ENCODE measurements around the gene IGSF9B. TPM values are rescaled to one million over a fixed set of nuclear protein-coding genes. Genes with fewer than 3 reads are reported as not detected.
A peak's percentile ranks its signal among the peaks of the same experiment; 100 is the strongest.

Gene IGSF9B
- total and polyA plus RNA-seq, 4 donors: 0.72 to 19.5 (median 4.0) TPM

- no peak for ATAC-seq (ENCODE audit: insufficient read depth, low FRiP score)
- 88 to 93% methylated on average over 8 of the region's 8 CpGs for WGBS, 2 donors
- no peak overlapping the region for H3K27ac ChIP-seq (ENCODE audit: low read depth in 1 of 2, low read length in 1 of 2)
- H3K36me3 ChIP-seq (ENCODE audit: control insufficient read depth in 4 of 4, insufficient read depth in 4 of 4, low read length in 4 of 4): no peaks in the 10 kb centered on the region
- H3K9ac ChIP-seq (ENCODE audit: insufficient read depth in 1 of 2, low read length in 2 of 2): no peak overlapping the region
- TF ChIP-seq CTCF (IDR thresholded peaks at IDR 0.05; ENCODE audit: control extremely low read depth, extremely low read depth): no peak
- DNase-seq: no peak
- no peak overlapping the region for H3K4me3 ChIP-seq
- H3K9me3 ChIP-seq (ENCODE audit: control insufficient read depth in 4 of 4, insufficient read depth in 3 of 4, low read length in 3 of 4): peaks cover 0 to 2% (median 0%) of the 10 kb centered on the region in 4 donors
- no peaks in the 10 kb centered on the region for H3K27me3 ChIP-seq (ENCODE audit: control insufficient read depth in 3 of 3, insufficient read depth in 3 of 3, low read length in 2 of 3)
- peaks cover 0 to 4% (median 0%) of the 10 kb centered on the region in 5 donors for H3K4me1 ChIP-seq (ENCODE audit: control insufficient read depth in 5 of 5, insufficient read depth in 5 of 5, low read length in 5 of 5)
Measured at GRCh38 chr11:133987171-133987570, 30.4 kb upstream of the IGSF9B start.

GRCh38 chr11:133985981-133986944, 29.5 kb upstream of the IGSF9B start:
- ATAC-seq (ENCODE audit: insufficient read depth, low FRiP score): no peak
- Histone ChIP-seq H3K27ac (ENCODE audit: low read depth in 1 of 2, low read length in 1 of 2) (no peak overlapping the region), H3K27me3 (ENCODE audit: control insufficient read depth in 3 of 3, insufficient read depth in 3 of 3, low read length in 2 of 3) (no peaks in the 10 kb centered on the region), H3K4me1 (ENCODE audit: control insufficient read depth in 5 of 5, insufficient read depth in 5 of 5, low read length in 5 of 5) (peaks cover 0 to 4% (median 0%) of the 10 kb centered on the region in 5 donors), H3K9me3 (ENCODE audit: control insufficient read depth in 4 of 4, insufficient read depth in 3 of 4, low read length in 3 of 4) (no peaks in the 10 kb centered on the region), H3K4me3 (no peak overlapping the region), H3K9ac (ENCODE audit: insufficient read depth in 1 of 2, low read length in 2 of 2) (no peak overlapping the region), H3K36me3 (ENCODE audit: control insufficient read depth in 4 of 4, insufficient read depth in 4 of 4, low read length in 4 of 4) (no peaks in the 10 kb centered on the region)
- no peak for TF ChIP-seq CTCF (IDR thresholded peaks at IDR 0.05; ENCODE audit: control extremely low read depth, extremely low read depth)
- DNase-seq: peak in 1 of 3 donors; percentile 21
- 75 to 80% methylated on average over 15 of the region's 15 CpGs for WGBS, 2 donors

- H3K4me1 ChIP-seq (ENCODE audit: control insufficient read depth in 5 of 5, insufficient read depth in 5 of 5, low read length in 5 of 5): peaks cover 0 to 4% (median 0%) of the 10 kb centered on the region in 5 donors
- no peaks in the 10 kb centered on the region for H3K27me3 ChIP-seq (ENCODE audit: control insufficient read depth in 3 of 3, insufficient read depth in 3 of 3, low read length in 2 of 3)
- H3K36me3 ChIP-seq (ENCODE audit: control insufficient read depth in 4 of 4, insufficient read depth in 4 of 4, low read length in 4 of 4): no peaks in the 10 kb centered on the region
- ATAC-seq (ENCODE audit: insufficient read depth, low FRiP score): no peak
- TF ChIP-seq CTCF (IDR thresholded peaks at IDR 0.05; ENCODE audit: control extremely low read depth, extremely low read depth): no peak
- H3K4me3 ChIP-seq: no peak overlapping the region
- H3K27ac ChIP-seq (ENCODE audit: low read depth in 1 of 2, low read length in 1 of 2): no peak overlapping the region
- H3K9ac ChIP-seq (ENCODE audit: insufficient read depth in 1 of 2, low read length in 2 of 2): no peak overlapping the region
- no peak for DNase-seq
- no peaks in the 10 kb centered on the region for H3K9me3 ChIP-seq (ENCODE audit: control insufficient read depth in 4 of 4, insufficient read depth in 3 of 4, low read length in 3 of 4)
- 78 to 84% methylated on average over 9 of the region's 9 CpGs for WGBS, 2 donors
Measured at GRCh38 chr11:133984828-133985227, 28.1 kb upstream of the IGSF9B start.
